Measurements from ENCODE around the gene ASS1.

The ASS1 gene

DNA sequence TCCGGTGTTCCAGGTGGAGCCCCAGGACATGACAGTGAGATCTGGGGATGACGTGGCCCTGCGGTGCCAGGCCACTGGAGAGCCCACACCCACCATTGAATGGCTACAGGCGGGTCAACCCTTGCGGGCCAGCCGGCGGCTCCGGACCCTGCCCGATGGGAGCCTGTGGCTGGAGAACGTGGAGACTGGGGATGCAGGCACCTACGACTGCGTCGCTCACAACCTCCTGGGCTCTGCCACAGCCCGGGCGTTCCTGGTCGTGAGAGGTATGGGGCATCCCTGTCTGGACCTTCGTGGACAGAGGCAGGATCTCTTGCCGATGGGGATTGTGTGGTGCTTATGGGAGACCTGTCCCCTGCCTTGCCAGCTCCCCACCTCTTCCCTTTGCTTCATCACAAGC, 26.0 kb upstream of the ASS1 start:
- DNase-seq (ENCODE audit: low spot score), result no peak

DNA sequence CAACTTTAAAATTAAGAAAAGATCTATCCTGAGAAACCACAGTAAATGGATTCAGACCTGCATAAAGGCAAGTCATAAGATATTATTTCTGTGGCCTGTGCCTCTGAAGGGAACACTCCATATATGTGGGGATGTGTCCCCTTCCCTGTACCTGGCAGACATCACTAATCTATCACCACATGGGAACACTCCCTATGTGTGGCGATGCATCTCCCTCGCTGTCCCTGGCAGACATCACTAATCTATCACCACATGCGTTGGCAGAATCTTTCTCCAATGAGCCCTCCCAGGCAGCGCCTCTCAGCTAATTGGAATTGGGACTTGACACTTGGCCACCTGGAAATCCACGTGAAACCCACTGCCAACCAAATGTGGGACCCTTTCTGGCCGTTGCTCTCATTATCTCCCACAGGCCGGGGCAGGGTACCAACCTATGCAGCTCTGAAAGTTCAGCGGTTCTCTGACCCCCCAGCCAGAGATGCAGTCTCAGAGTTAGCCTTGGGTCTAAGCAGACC, 25.2 kb upstream of the ASS1 start:
- DNase-seq (ENCODE audit: low spot score), result no peak

GRCh38 chr9:130421154-130421801, 23.5 kb upstream of the ASS1 start:
- DNase-seq (ENCODE audit: low spot score), result no peak

DNA sequence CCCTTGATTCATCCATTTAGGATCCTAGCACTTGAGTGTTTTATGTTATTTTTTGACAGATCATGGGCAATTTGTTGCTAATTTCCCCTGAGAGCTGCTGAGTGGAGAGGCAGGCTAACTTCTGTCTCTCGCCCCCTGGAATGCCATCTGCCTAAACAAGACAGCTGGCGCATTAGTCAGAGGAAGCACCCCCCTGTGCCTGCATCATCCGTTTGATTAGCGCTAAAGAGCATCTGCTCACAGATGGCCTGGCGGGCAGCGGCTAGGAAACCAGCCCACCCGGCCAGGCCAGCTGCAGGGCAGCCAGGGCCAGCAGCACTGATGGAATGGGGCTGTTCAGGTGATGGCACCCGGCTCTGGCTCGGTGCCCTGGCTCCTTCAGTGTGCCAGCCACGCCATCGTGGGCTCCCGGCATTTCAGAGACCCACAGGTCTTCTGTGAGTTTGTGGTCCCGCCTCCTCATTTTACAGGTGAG, 22.9 kb upstream of the ASS1 start:
- no peak for DNase-seq (ENCODE audit: low spot score)

- no peak for DNase-seq (ENCODE audit: low spot score)
Measured at GRCh38 chr9:130422546-130422945, 22.2 kb upstream of the ASS1 start.

DNA sequence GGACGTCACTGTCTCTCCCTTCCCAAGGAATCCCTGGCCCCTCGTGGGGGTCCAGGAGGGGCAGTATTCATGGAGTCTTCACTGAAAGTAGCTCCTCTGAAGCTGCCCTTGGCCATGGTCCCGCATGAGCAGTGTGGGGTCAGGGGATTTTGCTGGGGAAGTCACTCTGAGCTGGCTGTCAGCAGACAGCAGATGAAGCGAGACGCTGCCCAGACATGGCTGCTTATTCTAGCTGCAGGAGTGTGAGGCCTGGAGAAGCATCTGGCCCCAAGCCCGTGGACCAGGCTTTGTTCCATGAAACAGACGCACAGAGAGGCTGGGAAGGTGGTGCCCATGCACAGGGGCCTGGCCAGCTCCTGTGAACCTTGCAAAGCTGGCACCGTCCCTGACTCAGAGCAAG, 21.5 kb upstream of the ASS1 start:
- no peak for DNase-seq (ENCODE audit: low spot score)

DNA sequence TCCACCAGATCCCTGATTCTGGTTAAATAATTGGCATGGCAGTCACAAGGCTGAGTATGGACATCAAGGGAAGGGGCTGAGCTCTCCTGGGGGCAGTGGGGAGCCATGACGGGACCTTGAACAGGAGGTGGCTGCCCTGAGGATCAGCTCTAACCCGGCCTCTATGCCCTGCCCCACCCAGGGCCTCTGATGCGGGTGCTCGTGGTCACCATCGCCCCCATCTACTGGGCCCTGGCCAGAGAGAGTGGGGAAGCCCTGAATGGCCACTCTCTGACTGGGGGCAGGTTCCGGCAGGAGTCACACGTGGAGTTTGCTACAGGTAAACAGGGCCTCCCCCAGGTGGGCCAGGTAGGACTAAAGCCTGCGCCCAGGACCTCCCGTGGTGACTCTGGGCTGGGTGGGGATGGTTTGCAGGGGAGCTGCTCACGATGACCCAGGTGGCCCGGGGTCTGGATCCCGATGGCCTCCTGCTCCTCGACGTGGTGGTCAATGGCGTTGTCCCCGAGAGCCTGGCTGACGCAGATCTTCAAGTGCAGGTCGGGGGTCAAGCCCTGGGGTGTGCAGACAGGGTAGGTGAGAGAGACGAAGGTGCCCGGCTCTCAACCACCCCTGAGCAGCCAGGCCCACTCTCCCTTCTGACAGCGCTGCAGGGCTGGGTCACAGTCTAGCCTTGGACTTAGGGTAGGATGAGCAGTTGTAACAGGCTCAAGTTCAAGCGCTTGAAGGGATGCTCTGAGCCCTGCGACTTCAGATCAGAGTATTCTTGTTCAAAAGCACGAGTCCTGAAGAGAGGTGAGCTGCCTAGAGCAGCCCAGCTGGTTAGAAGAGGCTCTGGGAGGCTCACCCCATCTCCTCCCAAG, 19.9 kb upstream of the ASS1 start:
- no peak for DNase-seq (ENCODE audit: low spot score)

DNA sequence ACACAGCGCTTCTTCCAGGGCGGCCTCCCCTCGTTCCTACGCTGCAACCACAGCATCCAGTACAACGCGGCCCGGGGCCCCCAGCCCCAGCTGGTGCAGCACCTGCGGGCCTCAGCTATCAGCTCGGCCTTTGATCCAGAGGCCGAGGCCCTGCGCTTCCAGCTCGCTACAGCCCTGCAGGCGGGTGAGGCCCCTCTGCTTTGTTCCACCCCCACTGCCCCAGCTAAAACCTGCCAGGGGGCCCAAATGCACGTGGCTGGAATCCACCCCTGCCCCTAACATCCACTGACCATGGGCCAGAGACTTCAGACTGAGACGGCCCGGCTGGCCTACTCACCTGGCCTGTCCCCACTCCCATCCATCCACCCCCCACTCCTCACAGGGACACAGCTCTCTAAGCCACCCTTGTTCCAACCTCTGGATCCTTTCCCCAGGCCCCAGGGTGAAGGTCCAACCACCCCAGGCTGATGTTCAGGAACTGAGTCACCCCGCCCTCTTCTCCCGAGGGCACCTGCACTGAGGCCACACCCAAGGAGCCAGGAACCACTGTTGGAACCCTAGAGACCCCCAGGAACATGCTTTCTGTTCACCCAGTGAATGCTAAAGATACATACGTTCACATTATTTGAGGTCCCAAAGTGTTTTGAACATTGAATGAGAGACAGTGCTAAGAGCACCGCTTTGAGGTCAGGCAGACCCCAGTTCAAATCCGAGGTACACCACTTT, 18.9 kb upstream of the ASS1 start:
- DNase-seq (ENCODE audit: low spot score), result peak; percentile 70

- no peak for DNase-seq (ENCODE audit: low spot score)
Measured at GRCh38 chr9:130426467-130426773, 18.3 kb upstream of the ASS1 start.

GRCh38 chr9:130426883-130427282, 17.9 kb upstream of the ASS1 start:
- DNase-seq (ENCODE audit: low spot score), result no peak

DNA sequence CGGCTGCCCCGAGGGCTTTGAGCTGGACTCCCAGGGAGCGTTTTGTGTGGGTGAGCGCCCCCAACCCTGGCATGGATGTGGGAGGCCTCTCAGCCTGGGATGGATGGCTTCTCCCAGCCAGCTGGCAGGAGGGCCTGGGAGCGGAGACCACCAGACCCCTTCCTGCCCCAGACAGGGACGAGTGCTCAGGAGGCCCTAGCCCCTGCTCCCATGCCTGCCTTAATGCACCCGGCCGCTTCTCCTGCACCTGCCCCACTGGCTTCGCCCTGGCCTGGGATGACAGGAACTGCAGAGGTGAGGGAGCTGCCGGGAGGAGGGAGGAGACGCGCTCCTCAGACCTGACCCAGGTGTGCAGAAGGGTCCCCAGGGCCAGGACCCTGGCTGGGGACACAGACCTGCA, 17.4 kb upstream of the ASS1 start:
- DNase-seq (ENCODE audit: low spot score), result no peak

DNA sequence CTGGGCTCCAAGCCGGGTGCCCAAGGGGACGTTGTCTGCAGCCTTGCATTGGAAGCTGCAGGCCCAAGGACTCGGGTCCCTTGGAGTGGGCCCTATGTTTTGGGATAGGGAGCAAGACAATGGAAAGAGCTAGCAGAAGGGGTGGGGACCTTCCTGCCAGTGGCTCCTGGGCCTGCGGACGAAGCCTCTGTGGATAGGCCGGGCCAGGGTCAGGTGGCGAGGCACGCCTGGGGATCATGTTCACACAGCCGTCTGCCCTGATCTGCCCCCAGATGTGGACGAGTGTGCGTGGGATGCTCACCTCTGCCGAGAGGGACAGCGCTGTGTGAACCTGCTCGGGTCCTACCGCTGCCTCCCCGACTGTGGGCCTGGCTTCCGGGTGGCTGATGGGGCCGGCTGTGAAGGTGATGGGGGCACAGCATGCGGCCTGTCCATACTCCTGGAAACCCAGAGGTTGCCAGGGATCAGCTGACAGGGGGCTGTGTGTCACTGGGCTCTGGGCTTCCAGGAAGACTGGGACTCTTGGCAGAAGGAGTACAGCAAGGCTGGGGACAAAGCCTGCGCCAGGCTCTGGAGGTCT, 16.6 kb upstream of the ASS1 start:
- no peak for DNase-seq (ENCODE audit: low spot score)

GRCh38 chr9:130429381-130429780, 15.4 kb upstream of the ASS1 start:
- no peak for DNase-seq (ENCODE audit: low spot score)

DNA sequence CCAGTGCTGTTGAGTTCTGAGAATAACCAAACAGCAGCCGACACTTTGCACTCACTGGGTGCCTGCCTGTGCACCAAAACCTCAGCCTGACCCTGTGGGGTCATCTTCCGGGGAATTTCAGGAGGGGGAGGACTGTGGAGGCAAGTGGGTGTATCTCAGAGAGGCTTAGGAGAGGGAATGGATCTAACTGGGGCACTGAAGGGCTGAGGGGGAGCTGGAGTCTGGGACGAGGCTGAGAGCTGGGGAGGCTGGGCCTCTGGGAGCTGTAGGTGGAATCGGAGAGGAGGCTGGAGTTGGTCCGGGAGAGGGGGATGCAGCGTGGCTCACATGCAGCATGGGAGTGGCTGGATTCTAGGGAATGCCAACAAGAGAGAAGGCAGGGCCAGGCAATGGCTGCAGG, 14.9 kb upstream of the ASS1 start:
- DNase-seq (ENCODE audit: low spot score), result no peak

GRCh38 chr9:130430232-130430631, 14.5 kb upstream of the ASS1 start:
- DNase-seq (ENCODE audit: low spot score), result no peak

DNA sequence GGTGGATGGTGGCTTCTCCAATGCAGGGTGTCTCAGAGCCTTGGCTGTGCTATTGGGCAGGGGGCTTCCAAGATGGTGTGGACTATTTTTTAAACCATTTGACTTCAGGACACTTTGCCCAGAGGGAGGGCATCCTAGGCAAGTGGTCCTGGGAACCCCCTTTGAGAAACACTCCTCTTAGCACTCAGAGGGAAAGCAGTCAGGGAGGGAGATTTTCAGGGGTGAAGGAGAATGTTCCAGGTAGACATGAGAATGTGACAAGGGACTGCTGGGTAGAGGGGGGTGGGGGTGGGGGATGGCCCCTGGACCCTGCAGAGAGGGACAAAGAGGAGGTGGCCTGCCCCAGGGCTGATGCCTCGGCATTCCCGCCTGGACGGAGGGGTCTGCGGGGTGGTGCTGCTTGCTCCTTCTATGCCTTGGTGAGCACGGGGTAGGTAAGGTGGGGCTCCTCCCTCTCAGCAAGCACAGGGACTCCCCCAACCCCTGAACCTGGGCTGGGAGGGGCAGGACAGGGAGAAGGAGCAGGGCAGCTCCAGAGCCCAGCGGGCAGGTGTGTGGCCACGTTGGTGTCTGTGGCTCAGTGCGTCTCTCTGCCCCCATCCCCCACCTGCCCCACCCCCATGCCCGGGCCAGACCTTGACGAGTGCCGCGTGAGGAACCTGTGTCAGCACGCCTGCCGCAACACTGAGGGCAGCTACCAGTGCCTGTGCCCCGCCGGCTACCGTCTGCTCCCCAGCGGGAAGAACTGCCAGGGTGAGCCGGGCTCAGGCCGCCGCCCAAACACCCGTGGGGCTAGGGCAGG, 13.8 kb upstream of the ASS1 start:
- no peak for DNase-seq (ENCODE audit: low spot score)

GRCh38 chr9:130431536-130432303, 13.0 kb upstream of the ASS1 start:
- no peak for DNase-seq (ENCODE audit: low spot score)

- DNase-seq (ENCODE audit: low spot score), result no peak
Measured at GRCh38 chr9:130432362-130432761, 12.4 kb upstream of the ASS1 start.

- no peak for DNase-seq (ENCODE audit: low spot score)
Measured at GRCh38 chr9:130432796-130433167, 12.0 kb upstream of the ASS1 start.

GRCh38 chr9:130433168-130433946, 11.4 kb upstream of the ASS1 start:
- DNase-seq (ENCODE audit: low spot score), result peak; percentile 91

Data from HuH-7.5 (cell line).